GM19043 (cell line): ENCODE data around the gene RAPGEF3.
A peak's percentile ranks its signal among the peaks of the same experiment; 100 is the strongest.

Experiments
- ATAC-seq: cut with Tn5 transposase; IDR thresholded peaks from one replicate; pipeline ENCODE4 v1.9.1; 2021; ENCODE audit warnings: low read depth; ENCODE audit not compliant: unreplicated experiment

The RAPGEF3 gene

GRCh38 chr12:47744778-47745436, 13.8 kb downstream of the RAPGEF3 start:
- ATAC-seq = no peak

GRCh38 chr12:47744005-47744651, 14.6 kb downstream of the RAPGEF3 start:
- no peak for ATAC-seq

- no peak for ATAC-seq
Observed at GRCh38 chr12:47743311-47743860, 15.3 kb downstream of the RAPGEF3 start.

DNA sequence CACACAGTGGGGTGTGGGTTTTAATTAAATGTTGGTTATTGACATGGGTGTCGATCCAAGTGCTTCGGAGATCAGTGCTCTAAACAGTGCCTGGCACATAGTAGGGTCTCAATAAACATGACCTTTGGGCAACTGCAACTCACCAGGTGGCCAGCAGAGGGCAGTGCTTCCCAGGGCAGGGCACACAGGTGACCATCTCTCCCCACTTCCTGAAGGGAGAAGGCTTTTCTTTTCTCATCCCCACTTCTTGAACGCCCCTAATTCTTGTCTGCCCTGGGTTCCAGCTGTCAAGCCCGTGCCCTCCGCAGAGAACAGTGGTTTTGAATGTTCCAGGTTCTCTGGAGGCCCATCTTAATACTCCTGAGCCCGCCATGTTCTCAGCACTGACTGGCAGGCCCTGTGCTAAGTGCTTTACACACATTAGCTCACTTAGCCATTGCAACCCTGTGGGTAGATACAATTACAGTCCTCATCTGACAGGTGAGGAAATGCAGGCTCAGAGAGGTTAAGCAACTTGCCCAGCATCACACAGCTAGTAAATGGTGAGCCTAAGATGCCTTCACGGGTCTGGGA, 16.3 kb downstream of the RAPGEF3 start:
- ATAC-seq = no peak

GRCh38 chr12:47741340-47741703, 17.4 kb downstream of the RAPGEF3 start:
- no peak for ATAC-seq

DNA sequence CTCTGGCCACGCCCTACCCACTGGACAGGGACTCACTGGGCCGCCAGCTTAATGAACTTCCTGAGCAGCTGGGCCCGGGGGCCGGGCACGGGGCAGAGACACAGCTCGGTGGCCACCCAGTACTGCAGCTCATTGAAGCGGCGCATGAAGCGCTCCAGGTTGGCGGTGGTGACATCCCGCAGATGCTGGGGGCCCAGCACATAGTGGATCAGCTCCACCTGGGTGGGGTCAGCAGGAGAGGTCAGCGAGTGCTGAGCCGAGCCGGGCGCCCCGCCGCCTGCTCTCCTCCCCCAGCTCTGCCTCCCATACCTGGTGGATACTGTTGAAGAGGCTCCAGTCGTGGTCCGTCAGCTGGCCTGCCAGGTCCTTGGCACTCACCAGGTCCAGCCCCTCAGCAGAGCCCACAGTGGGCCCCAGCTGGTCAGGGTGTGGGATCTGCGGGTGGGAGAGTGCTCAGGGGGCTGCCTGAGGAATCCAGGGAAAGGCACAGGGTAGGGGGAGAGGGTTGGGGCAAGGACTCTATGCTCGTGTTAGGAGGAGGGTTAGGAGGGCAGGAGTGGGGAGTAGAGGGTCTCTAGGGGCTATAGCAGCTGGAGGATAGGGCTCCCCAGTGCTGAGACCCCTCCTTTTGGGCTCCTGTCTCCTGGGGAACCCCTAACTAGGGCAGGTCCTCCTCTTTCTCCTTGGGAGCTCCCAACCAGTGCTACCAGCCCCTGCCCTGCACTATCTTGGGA, 17.9 kb downstream of the RAPGEF3 start:
- ATAC-seq = peak; percentile 51

DNA sequence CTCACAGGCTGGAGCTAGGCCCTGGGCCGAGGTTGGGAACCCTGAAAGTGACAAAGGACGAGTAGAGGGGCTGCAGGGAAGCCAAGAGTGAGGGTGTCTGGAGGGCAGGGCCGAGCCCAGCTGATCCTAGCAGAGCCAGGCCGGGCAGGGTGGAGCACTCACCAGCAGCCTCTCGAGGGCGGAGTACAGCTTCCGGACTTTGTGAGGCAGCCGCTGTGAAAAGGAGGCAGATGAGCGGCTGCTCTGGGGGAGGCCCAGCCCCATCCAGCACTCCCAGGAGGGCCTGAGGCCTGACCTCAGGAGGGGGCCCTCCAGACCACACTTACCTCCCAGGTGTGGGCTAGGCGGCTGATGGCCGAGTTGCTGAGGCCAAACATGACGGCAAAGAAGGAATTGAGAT, 18.7 kb downstream of the RAPGEF3 start:
- ATAC-seq = peak; percentile 64

- no peak for ATAC-seq
Observed at GRCh38 chr12:47739297-47739696, 19.4 kb downstream of the RAPGEF3 start.

GRCh38 chr12:47737936-47738594, 20.6 kb downstream of the RAPGEF3 start:
- no peak for ATAC-seq

DNA sequence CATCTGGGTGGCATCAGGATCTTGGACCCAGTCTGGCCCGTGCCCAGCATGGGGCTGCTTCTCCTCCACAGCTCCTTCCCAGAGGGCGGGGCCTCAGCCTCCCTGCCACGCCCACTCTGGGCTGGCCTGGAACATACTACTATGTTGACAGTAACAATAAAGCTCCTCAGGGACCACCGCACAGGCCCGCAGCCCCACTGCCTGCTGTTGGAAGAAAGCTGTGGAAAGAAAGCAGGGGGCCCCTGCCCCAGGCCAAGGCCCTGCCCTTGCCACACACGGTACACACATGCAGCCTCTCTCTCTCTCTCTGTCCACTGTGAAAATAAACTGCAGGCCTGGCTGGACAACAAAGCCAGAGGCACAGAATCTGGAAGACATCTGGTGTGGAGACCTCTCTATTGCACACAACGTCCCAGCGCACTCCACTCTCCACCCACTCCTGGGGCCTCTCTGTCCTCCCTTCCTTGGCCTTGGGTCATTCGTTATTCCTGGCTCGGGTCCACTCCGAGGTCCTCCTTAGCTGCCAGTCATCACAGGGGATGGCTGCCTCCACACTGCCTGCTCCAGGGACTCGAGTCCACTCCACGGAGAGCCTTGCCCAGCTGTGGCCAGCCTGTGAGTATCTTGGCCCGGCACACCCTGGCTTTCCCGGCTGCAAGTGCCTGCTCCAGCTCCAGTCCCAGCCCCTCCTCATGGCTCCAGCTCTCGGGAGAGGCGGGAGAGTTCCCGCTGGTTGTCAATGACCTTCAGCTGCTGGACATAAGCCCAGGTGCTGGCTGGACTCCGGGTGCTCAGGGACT, 21.6 kb downstream of the RAPGEF3 start:
- no peak for ATAC-seq

DNA sequence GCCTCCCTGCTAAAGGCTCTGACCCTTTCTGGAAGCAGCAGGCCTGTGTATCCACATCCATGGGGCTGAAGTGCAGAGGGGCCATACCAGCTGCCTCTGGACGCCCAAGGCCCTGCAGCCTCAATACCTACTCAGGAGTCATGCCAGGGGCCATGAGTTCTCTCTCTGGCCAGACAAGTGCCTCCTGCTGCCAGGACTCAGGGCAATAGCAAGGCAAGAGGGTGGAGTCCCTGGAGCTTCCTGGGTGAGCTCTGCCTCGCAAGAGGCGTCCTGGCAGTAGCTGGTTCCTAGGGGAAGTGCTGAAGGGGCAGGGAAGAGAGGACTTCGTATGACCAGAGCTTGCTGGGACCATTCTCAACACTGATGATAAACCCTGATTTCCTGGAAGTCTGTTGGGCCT, 22.5 kb downstream of the RAPGEF3 start:
- ATAC-seq = no peak

DNA sequence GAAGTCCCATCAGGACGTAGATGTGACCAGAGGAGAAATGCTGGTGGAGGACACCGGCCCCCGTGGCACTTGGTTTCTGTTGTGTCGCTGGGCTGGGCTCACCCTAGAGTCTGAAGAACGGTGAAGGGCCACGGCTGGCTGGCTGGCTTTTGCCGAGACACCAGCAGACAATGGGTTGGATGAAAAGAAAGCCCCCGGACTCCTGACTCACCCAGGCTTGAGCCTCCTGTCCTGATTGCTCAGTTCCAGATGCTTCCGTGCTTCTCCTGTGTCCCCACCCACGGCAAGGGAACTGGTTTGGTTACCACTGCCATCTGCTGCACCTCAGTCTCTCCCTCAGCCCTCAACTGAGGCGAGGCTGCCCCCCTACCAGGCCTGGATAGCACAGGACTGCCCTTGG, 23.0 kb downstream of the RAPGEF3 start:
- no peak for ATAC-seq

- no peak for ATAC-seq
Observed at GRCh38 chr12:47734725-47735480, 23.8 kb downstream of the RAPGEF3 start.

- no peak for ATAC-seq
Observed at GRCh38 chr12:47733142-47733541, 25.5 kb downstream of the RAPGEF3 start.

- no peak for ATAC-seq
Observed at GRCh38 chr12:47732504-47732903, 26.2 kb downstream of the RAPGEF3 start.

DNA sequence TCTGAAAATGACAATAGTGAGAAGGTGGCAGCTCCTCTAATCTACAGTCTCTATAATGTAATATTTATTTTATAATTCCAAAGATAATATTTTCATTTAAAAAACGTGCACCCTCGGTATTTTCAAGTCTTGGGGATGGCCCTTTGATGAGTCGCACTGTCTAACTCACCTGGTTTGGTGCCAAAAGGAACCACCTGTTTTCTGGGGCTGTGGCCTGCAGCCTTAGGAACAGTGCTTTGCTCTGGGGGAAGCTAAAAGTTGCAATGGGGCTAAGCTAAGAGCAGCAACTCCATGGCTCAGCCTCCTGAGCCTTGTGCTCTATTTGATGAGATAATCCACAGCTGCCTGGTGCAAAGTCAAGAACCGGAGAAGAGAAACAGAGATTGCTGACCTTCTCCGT, 27.0 kb downstream of the RAPGEF3 start:
- no peak for ATAC-seq

GRCh38 chr12:47730341-47730744, 28.3 kb downstream of the RAPGEF3 start:
- no peak for ATAC-seq

GRCh38 chr12:47729233-47729632, 29.4 kb downstream of the RAPGEF3 start:
- ATAC-seq = no peak

DNA sequence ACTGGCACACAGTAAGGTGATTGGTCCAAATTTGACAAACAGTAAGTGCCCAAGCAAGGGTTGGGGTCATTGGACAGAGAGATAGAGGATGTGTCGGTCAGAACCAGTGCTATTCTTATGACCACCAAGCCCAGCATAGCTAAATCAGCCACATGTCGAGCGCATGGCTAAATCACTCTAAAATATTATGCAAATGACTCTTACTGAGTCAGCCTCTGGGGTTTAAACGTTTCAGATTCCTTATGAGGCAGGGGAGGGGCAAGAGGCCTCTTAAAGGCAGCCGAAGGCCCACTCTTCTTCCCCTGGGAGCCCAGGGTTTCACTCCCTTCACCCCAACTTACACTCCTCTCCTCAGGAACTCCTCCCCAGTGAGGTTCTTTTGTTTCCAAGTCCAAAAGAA, 32.8 kb downstream of the RAPGEF3 start:
- ATAC-seq = peak; percentile 73
